ENCODE data around the gene COL6A1.
"Not testable (repeated sequence)": the region's sequence is repeated elsewhere in the genome, so short reads cannot be mapped to it uniquely, and the experiment has no call there.

Gene COL6A1

DNA sequence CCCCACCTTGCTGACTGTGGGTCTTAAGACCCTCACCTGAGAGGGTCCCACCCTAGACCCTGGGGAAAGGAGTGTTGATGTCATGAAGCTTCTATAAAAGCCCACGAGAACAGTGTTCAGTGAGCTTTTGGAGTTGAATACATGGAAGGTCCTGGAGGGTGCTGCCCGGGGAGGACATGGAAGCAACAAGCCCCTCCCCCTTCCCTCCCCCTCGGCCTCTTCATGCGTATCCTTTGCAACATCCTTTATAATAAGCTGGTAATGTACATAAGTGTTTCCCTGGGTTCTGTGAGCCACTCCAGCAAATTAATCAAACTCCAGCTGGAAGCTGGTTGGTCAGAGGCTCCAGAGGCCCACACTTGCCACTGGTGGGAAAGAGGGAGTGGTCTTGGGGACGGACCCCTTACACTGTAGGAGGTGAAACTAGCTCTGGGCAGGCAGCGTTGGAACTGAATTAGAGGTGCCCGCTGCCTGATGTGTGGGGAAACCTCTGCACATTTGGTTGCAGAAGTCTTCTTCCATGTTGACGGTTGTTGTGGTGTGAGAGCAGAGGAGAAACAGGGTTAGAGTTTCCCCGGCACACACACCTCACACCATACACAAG lies 14.7 kb upstream of the COL6A1 start:
- FAIRE-seq, result no peak

DNA sequence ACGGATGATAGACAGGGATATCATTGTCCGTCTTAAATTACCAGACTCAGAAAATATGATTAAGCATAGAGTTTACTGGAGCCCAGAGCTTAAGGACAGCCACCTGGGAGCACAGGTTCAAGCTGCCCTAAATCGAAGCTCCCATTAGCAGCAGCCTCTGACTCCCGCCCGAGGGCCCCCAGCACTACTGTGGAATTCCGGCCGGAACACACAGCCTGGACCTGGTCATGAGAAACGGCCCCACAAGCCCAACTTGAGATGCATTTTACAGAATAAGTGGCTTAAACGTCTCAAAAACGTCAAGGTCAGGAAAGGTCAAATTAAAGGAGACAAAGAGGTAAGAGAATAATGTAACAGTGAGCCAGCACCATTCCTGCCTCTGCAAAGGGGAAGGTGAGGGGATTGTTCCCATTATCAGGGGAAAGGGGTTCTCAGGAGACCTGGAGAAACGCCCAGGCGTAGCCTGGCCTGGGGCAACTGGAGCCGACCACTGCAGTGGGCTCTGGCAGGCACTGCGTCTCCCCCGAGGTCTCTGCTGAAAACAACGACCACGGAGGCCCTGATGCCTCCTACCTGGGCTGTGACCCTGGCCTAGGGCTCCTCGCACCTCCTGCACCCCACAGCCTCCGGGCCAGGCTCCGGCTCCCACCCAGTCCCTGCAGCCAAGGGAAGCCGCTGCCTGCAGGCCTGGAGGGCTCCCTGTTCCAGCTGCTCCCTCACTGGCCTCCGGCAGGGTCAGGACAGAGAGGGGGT lies 11.5 kb upstream of the COL6A1 start:
- FAIRE-seq, result no peak

DNA sequence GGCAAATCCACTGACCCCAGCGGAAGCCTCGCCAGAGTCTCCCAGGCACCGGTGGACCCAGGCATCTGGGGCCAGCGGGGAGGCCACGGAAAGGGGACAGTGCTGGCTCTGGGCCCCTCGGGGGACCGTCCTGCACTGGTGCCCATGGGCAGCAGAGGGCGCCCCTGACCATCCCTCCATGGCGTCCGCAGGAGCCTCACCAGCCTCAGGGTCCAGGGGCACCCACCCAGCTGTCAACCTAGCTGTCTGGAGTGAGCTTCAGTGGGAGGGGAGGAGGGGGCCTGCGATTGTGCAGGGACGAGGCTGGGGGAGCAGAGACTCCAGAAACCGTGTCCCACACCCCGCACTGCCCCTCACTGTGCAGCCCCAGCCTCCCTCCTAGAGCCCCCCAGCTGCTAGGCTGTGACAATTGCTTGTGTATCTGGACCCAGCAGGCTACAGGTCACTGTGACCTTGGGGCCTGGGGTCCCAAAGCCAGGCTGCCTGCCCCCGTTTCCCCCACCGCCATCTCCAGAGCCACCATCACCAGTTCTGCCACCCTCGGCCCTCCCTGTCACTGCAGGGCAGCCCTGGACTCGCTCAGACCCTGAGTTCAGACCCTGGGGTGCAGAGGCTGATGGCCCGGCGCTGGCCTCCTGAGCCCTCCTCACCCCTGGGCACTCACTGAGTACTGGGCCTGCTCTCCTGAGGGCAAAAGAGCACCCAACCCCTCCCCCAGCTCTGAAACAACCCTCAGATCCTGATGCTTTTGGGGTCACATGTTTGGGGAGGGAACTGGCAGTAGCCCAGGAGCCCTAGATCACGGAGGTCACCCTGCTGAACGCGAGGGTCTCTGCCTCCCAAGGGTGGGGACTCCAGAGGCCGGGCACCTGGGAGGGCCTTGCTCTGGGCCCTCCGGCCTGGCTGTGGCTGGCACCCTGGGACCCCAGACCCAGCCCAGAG lies 10.6 kb upstream of the COL6A1 start:
- FAIRE-seq, result no peak

DNA sequence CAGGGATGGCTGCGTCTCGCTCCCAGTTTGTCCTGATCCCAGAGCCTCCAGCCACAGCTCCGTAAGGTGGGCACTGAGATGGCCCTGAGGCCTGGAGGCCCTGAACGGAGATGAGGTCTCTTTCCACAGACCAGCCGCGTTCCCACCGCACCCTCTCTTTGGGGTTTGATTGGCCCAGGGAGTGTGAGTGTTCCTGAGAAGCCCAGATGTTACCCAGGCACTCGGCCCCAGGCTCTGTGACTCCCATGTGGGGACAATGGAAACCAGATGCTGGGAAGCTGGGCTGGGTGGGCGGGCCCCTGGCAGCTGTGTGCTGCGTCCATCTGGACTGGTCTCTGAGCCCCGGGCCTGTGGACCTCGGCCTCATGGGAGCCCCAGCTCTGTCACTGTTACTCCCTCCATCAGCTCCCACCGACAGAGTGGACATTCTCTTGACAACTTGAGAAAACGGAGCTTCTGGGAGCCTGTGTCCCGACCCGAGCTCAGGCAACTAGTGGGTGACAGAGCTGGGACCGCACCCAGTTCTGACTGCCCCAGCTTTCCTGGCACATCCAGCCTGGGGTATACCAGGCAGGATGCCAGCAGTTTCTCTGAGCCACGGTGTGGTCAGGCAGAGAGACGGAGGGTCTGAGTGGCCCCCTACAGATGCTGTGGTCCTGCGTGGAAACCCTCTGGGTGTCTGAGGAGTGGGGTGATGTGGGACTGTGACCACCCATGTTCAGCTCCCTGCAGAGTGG lies 9.8 kb upstream of the COL6A1 start:
- FAIRE-seq, result no peak

DNA sequence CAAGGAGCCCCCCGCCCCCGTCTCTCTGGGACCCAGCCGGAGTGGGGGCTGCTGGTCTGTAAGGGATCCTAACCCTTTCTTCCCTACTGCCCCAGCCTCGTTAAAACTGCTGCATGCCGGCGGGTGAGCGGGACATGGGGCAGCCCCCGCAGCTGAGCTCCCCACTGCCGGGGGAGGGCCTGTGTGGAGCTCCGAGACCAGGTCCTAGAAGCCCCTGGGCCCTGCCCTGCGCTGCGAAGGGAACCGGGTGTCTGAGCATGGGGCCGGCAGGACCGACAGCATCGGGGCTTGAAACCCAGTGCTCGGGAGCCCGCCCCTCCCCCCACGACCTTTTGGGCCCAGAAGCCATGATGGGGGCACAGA lies 9.2 kb upstream of the COL6A1 start:
- no peak for FAIRE-seq

DNA sequence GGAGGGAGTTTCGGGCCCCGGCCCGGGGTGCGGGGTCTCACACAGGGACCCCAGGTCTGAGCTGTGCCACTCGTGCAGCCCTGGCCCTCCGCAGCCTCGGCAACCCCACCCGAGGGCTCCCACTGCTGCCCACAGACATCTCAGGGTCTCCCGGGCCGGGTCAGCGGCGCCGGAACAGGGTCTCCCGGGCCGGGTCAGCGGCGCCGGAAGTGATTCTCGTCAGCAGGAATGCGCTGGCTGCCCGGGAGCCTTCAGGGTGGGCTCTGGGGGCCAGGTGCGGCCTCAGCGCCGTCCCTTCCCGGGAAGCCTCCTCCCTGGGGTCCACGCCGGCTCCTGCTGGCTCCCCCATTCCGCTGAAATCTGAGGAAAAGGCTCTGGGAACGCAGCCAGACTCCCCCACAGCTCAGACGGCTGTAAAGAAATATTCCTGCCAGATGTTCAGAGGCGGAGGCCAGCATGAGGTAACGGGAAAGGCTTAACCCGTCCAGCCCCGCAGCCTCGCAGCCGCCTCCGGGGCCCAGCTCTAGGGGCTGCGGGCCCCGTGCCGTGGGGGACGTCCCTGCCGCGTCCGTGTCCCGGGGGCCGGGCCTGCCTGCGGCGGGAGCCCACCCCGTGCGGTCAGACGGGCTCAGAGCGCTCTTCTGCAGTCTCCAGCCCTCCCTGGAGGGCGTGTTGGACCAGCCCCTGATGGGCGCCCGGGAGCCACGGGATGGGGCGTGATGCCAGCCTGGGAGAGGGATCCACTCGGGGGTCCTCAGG lies 8.7 kb upstream of the COL6A1 start:
- FAIRE-seq, result no peak

DNA sequence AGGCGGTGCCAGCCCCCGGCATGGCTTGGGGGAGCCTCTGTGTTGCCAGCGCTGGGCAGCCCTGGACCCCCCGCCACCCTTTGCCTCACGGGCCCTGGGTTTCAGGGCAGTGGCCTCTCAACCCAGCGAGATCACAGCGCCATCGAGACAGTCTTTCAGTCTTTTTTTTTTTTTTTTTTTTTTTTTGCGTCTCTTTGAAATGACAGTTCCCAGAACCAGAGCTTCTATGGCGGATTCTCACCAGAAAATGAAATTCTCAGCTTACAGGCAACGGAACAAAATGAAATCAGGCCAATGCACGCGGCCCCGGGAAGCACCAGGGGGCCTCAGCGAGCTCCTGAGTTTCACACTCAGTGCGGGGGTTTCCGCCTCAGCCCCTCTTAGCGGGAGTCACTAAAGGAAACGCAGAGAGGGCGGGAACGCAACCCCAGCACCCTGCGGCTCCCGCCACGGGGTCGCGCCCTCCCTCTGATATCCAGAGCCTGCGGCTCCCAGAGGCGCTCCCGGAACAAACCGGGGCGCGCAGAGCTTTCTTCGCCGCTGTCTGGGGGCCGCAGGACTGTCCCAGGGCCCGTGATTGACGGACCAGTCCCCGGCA lies 8.0 kb upstream of the COL6A1 start:
- FAIRE-seq, result no peak

DNA sequence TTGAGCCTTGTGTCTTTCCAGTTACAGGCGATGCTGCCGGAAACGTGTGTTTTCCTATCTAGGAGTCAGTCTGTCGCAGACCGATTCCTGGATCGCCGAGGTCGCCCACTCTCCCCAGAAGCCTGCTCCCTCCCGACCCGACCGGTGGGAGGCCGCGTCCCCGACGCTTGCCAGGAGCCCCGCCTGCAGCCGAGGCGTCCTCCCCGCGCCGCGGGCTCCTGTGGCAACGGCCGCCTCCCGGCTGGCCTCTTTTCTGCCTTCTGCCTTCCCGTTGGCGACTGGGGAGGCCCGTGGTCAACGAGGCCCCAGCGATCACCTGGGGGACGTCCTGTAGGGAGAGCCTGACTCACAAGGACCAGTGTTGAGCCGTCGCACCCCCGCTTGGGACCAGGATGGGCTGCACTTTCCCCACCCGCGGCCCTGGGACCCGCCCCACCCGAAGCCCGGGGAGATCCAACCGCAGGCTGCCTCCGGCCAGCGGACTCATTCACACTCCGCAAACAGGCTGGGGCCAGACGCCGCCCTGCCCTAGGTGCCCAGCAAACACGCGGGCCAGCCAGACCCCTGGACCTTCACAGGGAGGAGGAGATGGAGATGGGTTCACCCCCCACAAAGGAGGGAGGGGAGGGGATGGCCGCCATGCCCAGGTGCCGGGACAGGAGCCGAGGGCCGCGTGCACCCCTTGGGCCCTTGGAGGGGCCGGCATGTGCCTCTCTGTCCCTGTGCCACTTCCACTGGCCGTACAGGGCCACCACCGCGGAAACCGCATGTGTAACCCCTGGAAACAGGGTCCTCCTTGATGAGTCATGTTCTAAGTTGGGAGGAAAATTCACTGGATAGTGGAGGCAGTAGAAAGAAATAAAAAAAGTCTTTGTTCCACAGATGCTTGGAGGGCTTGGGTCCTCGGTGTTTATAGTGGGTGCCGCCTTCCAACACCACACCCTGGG lies 7.2 kb upstream of the COL6A1 start:
- no peak for FAIRE-seq

DNA sequence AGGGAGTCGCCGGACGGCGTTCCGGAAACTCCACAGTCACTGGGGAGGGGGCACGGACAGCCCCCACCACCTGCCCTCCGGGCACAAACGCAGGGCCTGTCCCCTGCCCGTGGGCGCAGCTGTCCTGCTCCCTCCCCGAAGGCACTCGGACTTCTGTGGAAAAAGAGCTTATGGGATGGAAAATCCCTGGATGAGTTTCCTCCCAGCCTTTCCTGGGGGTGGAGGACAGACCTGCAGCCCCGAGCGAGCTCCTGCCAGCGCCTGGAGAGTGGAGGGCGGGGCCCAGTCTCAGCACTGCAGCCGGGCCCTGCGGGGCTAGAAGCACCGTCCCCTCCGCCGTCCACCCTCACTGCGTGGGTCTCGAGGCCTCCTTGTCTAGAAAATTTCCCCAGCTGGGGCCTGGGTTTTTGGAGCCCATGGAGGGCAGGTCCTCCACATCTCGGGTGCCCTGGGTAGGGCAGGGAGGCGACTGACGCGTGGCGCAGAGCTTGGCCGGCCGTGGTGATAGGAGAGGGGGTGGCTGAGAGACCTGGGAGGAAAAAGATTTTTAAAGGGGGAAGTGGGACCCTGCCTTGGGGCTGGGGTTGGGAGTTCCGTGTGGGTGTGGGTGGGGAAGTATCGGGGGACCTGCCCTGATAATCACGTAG lies 6.4 kb upstream of the COL6A1 start:
- no peak for FAIRE-seq

DNA sequence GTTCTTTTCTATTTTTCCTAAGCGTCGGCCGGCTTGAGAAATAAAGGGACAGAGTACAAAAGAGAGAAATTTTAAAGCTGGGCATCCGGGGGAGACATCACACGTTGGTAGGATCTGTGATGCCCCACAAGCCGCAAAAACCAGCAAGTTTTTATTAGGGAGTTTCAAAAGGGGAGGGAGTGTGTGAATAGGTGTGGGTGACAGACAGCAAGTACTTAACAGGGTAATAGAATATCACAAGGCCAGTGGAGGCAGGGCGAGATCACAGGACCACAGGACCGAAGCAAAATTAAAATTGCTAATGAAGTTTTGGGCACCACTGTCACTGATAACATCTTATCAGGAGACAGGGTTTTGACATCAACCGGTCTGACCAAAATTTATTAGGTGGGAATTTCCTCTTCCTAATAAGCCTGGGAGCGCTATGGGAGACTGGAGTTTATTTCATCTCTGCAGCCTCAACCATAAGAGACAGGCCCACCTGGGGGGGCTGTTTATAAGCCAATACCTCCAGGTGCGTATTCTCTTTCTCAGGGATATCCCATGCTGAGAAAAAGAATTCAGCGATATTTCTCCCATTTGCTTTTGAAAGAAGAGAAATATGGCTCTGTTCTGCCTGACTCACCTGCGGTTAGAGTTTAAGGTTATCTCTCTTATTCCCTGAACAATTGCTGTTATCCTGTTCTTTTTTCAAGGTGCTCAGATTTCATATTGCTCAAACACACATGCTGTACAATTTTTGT lies 5.7 kb upstream of the COL6A1 start:
- not testable (repeated sequence) for FAIRE-seq

DNA sequence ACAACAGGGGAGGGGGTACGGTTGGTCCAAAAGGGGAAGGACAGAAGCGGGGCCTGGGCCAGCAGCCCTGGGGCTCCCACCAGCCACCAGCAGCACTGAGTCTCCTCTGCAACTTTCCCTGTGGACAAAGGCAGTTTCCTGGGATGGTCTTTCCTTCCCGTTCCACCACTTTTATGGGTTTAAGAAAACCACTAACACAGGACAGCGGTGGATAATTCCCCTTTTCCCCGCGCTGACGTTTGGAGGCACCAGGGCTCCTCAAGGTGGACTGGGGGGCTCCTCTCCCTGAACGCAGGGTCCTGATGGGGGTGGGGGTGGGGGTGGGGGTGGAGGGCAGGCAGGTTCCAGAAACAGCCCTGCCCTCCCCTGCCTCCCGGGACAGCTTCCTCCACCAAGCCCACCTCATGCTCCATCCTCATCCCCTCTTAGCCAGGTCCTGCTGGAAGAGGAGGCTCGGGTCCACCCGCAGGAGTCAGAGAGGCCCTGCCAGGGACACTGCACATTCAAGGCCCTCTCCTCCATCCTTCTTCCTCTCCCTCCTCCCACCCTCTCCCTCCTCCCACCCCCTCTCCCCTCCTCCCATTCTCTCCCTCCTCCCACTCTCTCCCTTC lies 4.8 kb upstream of the COL6A1 start:
- no peak for FAIRE-seq

DNA sequence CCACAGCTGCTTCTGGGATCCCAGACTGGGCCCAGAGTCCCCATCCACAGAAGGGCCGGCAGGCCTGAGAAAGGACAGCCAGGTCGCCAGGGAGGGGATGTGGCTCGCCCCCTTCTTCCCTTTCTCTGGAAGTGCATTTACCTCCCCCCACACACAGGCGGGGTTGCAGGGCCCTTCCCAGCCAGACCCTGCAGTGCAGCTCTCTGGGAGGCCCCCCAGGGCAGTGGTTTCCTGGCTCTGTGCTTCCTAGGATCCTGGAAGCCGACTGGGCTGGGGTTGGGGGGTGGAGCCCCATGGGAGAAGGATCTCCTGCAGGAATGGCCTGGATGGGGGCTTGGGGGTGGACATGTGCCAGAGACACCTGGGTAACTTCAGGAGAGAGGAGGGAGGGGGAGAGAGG lies 4.2 kb upstream of the COL6A1 start:
- no peak for FAIRE-seq

DNA sequence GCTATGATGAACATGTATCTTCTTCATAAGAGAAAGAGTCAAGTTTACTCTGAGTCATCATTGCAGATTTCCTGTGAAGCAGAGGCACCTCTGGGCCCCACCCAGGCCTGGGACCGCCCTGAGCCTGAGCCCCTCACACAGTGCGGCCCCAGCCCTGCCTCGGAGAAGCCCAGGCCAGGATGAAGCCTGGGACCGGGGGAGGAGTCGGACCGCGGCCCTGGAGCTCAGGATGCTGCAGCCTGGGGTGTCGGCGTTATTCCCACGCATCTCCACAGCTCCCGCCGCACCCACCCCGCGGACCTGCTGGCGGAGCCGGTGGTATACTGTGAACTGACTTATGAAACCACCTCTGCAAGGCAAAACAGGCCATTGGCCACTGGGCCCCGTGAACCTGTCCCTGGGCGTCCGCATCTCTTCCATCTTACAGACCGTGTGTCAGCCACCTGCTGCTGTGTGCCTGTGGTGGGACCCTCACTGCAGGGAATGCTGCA lies 2.4 kb upstream of the COL6A1 start:
- FAIRE-seq, result no peak

DNA sequence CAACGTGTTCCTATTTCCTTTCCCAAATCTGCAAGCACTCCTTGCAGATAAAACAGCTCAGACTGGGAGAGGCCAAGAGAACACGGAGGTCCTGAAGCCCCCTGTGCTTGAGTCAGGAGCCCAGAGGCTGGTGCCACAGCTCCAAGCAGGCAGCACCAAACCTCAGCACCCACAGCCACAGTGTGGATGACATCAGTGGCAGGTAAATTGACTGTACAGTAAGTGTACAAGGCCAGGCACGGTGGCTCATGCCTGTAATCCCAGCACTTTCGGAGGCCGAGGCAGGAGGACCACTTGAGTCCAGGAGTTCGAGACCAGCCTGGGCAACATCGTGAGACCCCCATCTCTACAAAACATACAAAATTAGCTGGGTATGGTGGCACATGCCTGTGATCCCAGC lies 1.9 kb upstream of the COL6A1 start:
- FAIRE-seq, result no peak

DNA sequence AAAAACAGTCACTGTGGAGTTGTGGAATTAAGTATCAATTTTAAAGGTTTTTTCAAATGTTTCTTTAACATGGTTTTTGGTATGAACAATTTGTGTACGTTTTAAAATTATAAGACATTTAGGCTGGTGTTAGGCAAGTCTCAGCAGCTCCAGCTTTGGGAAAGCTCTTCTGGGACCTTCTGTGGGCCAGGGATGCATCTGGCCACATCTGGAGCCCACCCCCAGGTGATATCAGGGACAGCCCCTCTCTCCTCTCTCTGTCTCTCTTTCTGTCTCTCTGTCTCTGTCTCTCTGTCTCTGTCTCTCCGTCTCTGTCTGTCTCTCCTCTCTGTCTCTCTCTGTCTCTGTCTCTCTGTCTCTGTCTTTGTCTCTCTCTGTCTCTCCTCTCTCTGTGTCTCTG lies 1.3 kb upstream of the COL6A1 start:
- FAIRE-seq, result no peak

DNA sequence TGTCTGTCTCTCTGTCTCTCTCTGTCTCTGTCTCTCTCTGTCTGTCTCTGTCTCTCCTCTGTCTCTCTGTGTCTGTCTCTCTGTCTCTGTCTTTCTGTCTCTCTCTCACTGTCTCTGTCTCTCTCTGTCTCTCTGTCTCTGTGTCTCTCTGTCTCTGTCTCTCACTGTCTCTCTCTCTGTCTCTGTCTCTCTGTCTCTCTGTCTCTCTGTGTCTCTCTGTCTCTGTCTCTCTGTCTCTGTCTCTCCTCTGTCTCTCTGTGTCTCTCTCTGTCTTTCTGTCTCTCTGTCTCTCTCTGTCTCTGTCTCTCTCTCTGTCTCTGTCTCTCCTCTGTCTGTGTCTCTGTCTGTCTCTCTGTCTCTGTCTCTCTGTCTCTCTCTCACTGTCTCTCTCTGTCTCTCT lies 873 bp upstream of the COL6A1 start:
- no peak for FAIRE-seq

DNA sequence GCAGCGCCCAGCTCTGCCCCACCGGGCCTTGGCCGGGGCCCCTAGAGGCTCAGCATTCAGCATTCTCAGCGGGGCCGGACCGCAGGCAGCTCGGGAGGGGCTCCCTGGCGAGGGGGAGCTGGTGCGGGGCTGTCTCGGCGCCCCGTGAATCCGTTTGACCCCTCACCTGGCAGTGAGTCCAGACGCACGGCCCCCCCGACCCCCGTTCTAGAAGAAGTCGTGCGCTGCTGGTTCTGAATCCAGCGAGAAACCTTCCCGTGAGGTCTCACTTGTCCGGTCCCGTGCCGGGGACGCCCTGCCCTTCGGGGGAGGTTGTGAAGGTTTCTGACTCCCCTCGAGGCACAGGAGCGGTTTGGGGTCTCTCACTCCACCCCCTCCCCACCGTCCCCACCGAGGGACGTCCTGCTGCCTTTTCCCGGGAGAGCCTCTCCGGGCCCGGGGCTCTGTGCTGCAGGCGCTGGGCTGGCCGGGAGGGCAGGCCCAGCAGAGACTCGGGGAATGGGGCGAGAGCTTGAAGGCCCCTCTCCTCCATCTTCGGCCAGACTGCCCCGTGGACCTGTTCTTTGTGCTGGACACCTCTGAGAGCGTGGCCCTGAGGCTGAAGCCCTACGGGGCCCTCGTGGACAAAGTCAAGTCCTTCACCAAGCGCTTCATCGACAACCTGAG lies 655 bp downstream of the COL6A1 start:
- no peak for FAIRE-seq

Data from A204.1 (cell line).